ENCODE data around the gene MCM10.
A peak's percentile ranks its signal among the peaks of the same experiment; 100 is the strongest.

The MCM10 gene

GRCh38 chr10:13167568-13167967 lies 6.2 kb downstream of the MCM10 start:
- DNase-seq: no peak

GRCh38 chr10:13168781-13169180 lies 7.4 kb downstream of the MCM10 start:
- DNase-seq: no peak

GRCh38 chr10:13173616-13174015 lies 12.3 kb downstream of the MCM10 start:
- DNase-seq: no peak

- DNase-seq: no peak
Measured at GRCh38 chr10:13180788-13181187, 19.4 kb downstream of the MCM10 start.

GRCh38 chr10:13182424-13182823 lies 21.1 kb downstream of the MCM10 start:
- DNase-seq: no peak

- no peak for DNase-seq
Measured at GRCh38 chr10:13183625-13184024, 22.3 kb downstream of the MCM10 start.

GRCh38 chr10:13184276-13184675 lies 22.9 kb downstream of the MCM10 start:
- no peak for DNase-seq

- no peak for DNase-seq
Measured at GRCh38 chr10:13184730-13185514, 23.6 kb downstream of the MCM10 start.

GRCh38 chr10:13187135-13187534 lies 25.8 kb downstream of the MCM10 start:
- DNase-seq: no peak

GRCh38 chr10:13188593-13188992 lies 27.2 kb downstream of the MCM10 start:
- DNase-seq: no peak

GRCh38 chr10:13189961-13190360 lies 28.6 kb downstream of the MCM10 start:
- DNase-seq: no peak

- no peak for DNase-seq
Measured at GRCh38 chr10:13190816-13191215, 29.5 kb downstream of the MCM10 start.

- no peak for DNase-seq
Measured at GRCh38 chr10:13191362-13191761, 30.0 kb downstream of the MCM10 start.

- DNase-seq: no peak
Measured at GRCh38 chr10:13193637-13194036, 32.3 kb downstream of the MCM10 start.

GRCh38 chr10:13195016-13195415 lies 33.7 kb downstream of the MCM10 start:
- no peak for DNase-seq

GRCh38 chr10:13201132-13201531 lies 39.8 kb downstream of the MCM10 start:
- no peak for DNase-seq

- no peak for DNase-seq
Measured at GRCh38 chr10:13206091-13206490, 44.7 kb downstream of the MCM10 start.

- peak in 1 of 2 donors; percentile 6 for DNase-seq
Measured at GRCh38 chr10:13206546-13207443, 45.4 kb downstream of the MCM10 start.

GRCh38 chr10:13213163-13213562 lies 51.8 kb downstream of the MCM10 start:
- no peak for DNase-seq

- no peak for DNase-seq
Measured at GRCh38 chr10:13218878-13219277, 57.5 kb downstream of the MCM10 start.

- no peak for DNase-seq
Measured at GRCh38 chr10:13219685-13220670, 58.6 kb downstream of the MCM10 start.

GRCh38 chr10:13221572-13221971 lies 60.2 kb downstream of the MCM10 start:
- no peak for DNase-seq

- DNase-seq: no peak
Measured at GRCh38 chr10:13222151-13222550, 60.8 kb downstream of the MCM10 start.
